ENCODE results near the gene CCR2.

Gene CCR2

DNA sequence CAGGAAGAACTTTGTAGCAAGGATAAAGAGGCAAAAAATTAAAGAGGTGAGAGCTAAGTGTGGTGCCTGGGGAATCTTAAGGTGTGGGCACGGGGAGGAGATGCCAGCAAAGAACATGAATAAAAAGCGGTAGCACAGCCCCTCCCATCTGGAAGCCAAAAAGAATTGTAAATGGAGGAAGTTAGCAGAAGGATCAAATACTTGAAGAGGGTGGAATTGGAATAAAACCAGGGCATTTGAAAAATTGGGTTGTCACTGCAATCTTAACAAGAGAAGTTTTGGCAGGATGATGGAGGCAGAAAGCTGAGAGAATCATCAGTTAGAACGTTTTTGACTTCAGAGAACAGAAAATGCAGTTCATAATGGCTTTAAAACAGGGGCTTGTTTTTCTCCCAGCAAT is 2.4 kb downstream of the CCR2 start:
- no peak for DNase-seq

- no peak for DNase-seq
Measured at GRCh38 chr3:46356909-46357308, 3.0 kb downstream of the CCR2 start.

DNA sequence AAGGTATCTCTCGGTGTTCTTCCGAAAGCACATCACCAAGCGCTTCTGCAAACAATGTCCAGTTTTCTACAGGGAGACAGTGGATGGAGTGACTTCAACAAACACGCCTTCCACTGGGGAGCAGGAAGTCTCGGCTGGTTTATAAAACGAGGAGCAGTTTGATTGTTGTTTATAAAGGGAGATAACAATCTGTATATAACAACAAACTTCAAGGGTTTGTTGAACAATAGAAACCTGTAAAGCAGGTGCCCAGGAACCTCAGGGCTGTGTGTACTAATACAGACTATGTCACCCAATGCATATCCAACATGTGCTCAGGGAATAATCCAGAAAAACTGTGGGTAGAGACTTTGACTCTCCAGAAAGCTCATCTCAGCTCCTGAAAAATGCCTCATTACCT is 4.6 kb downstream of the CCR2 start:
- no peak for DNase-seq

DNA sequence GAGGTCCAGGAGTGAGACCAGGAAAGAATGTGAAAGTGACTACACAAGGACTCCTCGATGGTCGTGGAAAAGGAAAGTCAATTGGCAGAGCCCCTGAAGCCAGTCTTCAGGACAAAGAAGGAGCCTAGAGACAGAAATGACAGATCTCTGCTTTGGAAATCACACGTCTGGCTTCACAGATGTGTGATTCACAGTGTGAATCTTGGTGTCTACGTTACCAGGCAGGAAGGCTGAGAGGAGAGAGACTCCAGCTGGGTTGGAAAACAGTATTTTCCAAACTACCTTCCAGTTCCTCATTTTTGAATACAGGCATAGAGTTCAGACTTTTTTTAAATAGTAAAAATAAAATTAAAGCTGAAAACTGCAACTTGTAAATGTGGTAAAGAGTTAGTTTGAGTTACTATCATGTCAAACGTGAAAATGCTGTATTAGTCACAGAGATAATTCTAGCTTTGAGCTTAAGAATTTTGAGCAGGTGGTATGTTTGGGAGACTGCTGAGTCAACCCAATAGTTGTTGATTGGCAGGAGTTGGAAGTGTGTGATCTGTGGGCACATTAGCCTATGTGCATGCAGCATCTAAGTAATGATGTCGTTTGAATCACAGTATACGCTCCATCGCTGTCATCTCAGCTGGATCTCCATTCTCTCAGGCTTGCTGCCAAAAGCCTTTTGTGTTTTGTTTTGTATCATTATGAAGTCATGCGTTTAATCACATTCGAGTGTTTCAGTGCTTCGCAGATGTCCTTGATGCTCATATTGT is 6.0 kb downstream of the CCR2 start:
- no peak for DNase-seq

DNA sequence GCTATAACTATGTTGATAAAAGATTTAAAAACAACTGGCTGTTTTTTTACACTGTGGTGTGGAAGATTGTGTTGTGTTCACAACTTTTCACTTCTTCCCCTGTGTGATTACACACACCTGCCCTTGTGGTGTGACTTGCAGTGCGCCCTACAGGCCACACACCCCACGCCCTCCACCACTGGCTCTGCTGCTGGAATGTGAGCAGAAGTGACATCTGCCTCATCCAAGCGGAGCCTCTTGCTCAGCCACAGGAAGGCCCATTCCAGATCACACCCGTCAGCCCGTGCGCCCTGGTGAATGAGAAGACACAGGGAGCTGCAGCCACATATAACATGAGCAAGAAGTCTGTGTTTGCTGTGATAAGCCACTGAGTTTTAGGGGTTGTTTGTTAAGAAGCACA is 7.0 kb downstream of the CCR2 start:
- DNase-seq: no peak

- DNase-seq: no peak
Measured at GRCh38 chr3:46361408-46362283, 7.7 kb downstream of the CCR2 start.

DNA sequence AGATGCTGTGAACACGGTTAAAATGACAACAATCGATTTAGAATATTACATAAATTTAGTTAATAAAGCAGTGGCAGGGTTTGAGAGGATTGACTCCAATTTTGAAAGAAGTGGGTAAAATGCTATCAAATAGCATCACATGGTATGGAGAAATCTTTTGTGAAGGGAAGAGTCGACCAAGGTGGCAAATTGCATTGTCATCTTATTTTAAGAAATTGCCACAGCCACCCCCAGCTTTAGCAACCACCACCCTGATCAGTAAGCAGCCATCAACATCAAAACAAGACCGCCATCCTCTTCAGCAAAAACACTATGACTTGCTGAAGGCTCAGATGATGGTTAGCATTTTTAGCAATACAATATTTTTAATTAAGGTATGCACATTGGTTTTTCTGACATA is 11.1 kb downstream of the CCR2 start:
- no peak for DNase-seq

- DNase-seq: no peak
Measured at GRCh38 chr3:46365737-46366524, 12.0 kb downstream of the CCR2 start.

DNA sequence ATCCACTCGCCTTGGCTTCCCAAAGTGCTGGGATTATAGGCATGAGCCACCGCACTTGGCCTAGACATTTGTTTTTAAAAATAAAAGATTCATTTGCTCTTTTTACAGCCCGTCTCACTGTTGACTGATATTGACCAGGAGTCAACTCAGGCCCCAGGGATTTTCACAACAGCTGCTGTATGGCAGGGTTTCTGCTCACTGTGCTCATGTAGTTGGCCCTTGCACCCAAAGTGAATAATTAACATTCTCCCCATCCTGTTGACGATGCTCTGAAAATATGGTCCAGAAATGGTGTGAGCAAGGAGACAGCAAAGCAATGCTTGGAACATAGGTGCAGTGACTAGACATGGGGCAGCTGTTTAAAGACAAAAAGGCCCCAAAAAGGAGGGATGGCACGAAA is 13.9 kb downstream of the CCR2 start:
- DNase-seq: no peak

GRCh38 chr3:46368569-46368968 is 14.7 kb downstream of the CCR2 start:
- DNase-seq: peak; percentile 79

GRCh38 chr3:46369151-46369550 is 15.2 kb downstream of the CCR2 start:
- peak; percentile 40 for DNase-seq

- DNase-seq: peak; percentile 82
Measured at GRCh38 chr3:46369675-46370132, 15.8 kb downstream of the CCR2 start.

DNA sequence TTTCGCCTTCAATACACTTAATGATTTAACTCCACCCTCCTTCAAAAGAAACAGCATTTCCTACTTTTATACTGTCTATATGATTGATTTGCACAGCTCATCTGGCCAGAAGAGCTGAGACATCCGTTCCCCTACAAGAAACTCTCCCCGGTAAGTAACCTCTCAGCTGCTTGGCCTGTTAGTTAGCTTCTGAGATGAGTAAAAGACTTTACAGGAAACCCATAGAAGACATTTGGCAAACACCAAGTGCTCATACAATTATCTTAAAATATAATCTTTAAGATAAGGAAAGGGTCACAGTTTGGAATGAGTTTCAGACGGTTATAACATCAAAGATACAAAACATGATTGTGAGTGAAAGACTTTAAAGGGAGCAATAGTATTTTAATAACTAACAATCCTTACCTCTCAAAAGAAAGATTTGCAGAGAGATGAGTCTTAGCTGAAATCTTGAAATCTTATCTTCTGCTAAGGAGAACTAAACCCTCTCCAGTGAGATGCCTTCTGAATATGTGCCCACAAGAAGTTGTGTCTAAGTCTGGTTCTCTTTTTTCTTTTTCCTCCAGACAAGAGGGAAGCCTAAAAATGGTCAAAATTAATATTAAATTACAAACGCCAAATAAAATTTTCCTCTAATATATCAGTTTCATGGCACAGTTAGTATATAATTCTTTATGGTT is 17.1 kb downstream of the CCR2 start, which contains the start of gene CCR5:
Gene CCR5, plus strand, starts transcription at position 108 of the 680 bp plus-strand sequence. CDS start 1,957 bp downstream, outside the sequence.
- DNase-seq: peak; percentile 47

DNA sequence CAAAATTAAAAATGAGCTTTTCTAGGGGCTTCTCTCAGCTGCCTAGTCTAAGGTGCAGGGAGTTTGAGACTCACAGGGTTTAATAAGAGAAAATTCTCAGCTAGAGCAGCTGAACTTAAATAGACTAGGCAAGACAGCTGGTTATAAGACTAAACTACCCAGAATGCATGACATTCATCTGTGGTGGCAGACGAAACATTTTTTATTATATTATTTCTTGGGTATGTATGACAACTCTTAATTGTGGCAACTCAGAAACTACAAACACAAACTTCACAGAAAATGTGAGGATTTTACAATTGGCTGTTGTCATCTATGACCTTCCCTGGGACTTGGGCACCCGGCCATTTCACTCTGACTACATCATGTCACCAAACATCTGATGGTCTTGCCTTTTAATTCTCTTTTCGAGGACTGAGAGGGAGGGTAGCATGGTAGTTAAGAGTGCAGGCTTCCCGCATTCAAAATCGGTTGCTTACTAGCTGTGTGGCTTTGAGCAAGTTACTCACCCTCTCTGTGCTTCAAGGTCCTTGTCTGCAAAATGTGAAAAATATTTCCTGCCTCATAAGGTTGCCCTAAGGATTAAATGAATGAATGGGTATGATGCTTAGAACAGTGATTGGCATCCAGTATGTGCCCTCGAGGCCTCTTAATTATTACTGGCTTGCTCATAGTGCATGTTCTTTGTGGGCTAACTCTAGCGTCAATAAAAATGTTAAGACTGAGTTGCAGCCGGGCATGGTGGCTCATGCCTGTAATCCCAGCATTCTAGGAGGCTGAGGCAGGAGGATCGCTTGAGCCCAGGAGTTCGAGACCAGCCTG is 17.8 kb downstream of the CCR2 start:
- peak; percentile 58 for DNase-seq

DNA sequence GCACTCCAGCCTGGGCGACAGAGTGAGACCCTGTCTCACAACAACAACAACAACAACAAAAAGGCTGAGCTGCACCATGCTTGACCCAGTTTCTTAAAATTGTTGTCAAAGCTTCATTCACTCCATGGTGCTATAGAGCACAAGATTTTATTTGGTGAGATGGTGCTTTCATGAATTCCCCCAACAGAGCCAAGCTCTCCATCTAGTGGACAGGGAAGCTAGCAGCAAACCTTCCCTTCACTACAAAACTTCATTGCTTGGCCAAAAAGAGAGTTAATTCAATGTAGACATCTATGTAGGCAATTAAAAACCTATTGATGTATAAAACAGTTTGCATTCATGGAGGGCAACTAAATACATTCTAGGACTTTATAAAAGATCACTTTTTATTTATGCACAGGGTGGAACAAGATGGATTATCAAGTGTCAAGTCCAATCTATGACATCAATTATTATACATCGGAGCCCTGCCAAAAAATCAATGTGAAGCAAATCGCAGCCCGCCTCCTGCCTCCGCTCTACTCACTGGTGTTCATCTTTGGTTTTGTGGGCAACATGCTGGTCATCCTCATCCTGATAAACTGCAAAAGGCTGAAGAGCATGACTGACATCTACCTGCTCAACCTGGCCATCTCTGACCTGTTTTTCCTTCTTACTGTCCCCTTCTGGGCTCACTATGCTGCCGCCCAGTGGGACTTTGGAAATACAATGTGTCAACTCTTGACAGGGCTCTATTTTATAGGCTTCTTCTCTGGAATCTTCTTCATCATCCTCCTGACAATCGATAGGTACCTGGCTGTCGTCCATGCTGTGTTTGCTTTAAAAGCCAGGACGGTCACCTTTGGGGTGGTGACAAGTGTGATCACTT is 18.8 kb downstream of the CCR2 start:
- peak; percentile 32 for DNase-seq

GRCh38 chr3:46374755-46375154 is 20.8 kb downstream of the CCR2 start:
- no peak for DNase-seq

GRCh38 chr3:46375218-46375617 is 21.3 kb downstream of the CCR2 start:
- DNase-seq: no peak

DNA sequence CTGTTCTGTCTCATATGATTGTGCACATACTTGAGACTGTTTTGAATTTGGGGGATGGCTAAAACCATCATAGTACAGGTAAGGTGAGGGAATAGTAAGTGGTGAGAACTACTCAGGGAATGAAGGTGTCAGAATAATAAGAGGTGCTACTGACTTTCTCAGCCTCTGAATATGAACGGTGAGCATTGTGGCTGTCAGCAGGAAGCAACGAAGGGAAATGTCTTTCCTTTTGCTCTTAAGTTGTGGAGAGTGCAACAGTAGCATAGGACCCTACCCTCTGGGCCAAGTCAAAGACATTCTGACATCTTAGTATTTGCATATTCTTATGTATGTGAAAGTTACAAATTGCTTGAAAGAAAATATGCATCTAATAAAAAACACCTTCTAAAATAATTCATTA is 21.9 kb downstream of the CCR2 start:
- no peak for DNase-seq

- DNase-seq: peak; percentile 87
Measured at GRCh38 chr3:46378426-46378942, 24.6 kb downstream of the CCR2 start.

Measured in activated CD8-positive, alpha-beta memory T cell treated with anti-CD3 and anti-CD28 coated beads for 24 hours (primary cell).